Fibroblast of mammary gland (primary cell): Measurements from ENCODE around the gene RNF168.
"Not testable (repeated sequence)": the region's sequence is repeated elsewhere in the genome, so short reads cannot be mapped to it uniquely, and the experiment has no call there.

Source experiments
- DNase-seq: peaks from one replicate; pipeline ENCODE4 v3.0.0-alpha.2; 2010; ENCODE audit warnings: low read depth
- H3K4me3 ChIP-seq: 2 replicates; pipeline ENCODE4 v1.5.1; 2011; ENCODE audit warnings: low read depth, mild to moderate bottlenecking, low read length, moderate library complexity; ENCODE audit not compliant: control insufficient read depth
- CTCF ChIP-seq: conservative IDR thresholded peaks from 2 replicates; pipeline ENCODE4 v1.5.1; 2011; ENCODE audit warnings: low read depth, low read length, inconsistent platforms; ENCODE audit not compliant: control insufficient read depth, insufficient read depth

Gene RNF168

GRCh38 chr3:196493292-196493691 lies 10.3 kb downstream of the RNF168 start:
- no peak overlapping the region for H3K4me3 ChIP-seq
- TF ChIP-seq CTCF: no peak
- DNase-seq: no peak

- no peak for TF ChIP-seq CTCF
- no peak overlapping the region for H3K4me3 ChIP-seq
- no peak for DNase-seq
These were observed 11.5 kb downstream of the RNF168 start for GRCh38 chr3:196492080-196492479.

- TF ChIP-seq CTCF: no peak
- no peak overlapping the region for H3K4me3 ChIP-seq
- DNase-seq: no peak
These were observed 13.8 kb downstream of the RNF168 start for GRCh38 chr3:196489747-196490146.

- peak; percentile 8 for DNase-seq
- H3K4me3 ChIP-seq: no peak overlapping the region
- TF ChIP-seq CTCF: peak; percentile 21
These were observed 17.3 kb downstream of the RNF168 start for GRCh38 chr3:196486263-196486662.

GRCh38 chr3:196477678-196478077 lies 25.9 kb downstream of the RNF168 start:
- DNase-seq: no peak
- TF ChIP-seq CTCF: no peak
- H3K4me3 ChIP-seq: no peak overlapping the region

- H3K4me3 ChIP-seq: no peak overlapping the region
- DNase-seq: no peak
- TF ChIP-seq CTCF: no peak
These were observed 31.3 kb downstream of the RNF168 start for GRCh38 chr3:196472286-196472685.

GRCh38 chr3:196471551-196471950 lies 32.0 kb downstream of the RNF168 start:
- DNase-seq: peak; percentile 15
- no peak overlapping the region for H3K4me3 ChIP-seq
- TF ChIP-seq CTCF: no peak

GRCh38 chr3:196470182-196470581 lies 33.4 kb downstream of the RNF168 start:
- not testable (repeated sequence) for H3K4me3 ChIP-seq, DNase-seq
